ENCODE data around the gene WASF3. TPM values are rescaled to one million over a fixed set of nuclear protein-coding genes. Genes with fewer than 3 reads are reported as not detected.

WASF3 gene
- total and polyA plus RNA-seq, 3 donors from 2014 or later, result 27.3 to 36.2 (median 30.8) TPM

DNA sequence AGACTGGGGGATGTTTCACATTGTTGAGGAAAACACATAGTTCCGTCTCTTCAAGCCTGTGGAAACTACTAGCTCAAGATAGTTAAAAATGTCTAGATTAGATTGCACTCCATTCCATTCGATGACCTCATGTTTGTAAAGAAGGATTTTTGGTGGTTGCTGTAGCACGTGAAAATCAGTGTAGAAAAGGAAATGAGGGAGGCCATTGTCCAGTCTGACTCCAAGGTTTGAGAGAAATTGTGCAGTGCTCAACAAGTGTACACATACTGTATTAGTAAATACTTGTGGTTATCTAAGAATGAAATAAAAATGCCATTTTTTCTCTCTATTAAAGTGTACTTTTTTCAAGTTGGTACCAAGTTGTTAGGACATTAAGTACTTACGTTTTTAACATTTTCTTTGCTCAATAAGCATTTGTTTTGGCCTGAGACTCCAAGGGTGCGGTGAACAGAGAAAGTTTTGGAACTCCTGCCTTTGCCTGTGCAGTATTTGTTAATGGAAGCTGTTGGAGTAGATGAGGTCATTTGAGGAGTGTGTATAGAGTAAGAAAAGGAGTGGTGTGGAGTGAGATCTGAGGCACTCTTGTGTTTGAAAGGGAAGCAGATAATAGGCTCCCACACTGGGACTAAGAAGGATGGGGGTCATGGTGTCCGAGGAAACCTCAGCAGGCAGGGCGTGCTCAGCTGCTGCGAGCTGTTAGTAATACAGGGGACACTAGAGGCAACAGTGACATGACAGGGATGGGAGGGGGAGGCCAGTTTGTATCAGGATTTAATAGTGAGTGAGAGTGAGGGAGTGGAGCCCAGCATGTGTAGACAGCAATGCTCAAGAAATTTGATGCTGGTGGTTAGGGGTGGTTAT lies 4.4 kb downstream of the WASF3 start:
- Histone ChIP-seq H3K4me3 (no peak overlapping the region), H3K27ac (no peak overlapping the region), H3K27me3 (no peaks in the 10 kb centered on the region), H3K36me3 (ENCODE audit: low read depth, missing control alignments) (no peaks in the 10 kb centered on the region), H3K9me3 (no peaks in the 10 kb centered on the region), H3K4me1 (peaks cover 21% of the 10 kb centered on the region)
- WGBS, 2 donors, result 44 to 51% methylated on average over 8 of the region's 8 CpGs
- DNase-seq, result no peak
- intact Hi-C loops (cut with DNase I; ENCODE audit: low total_unique reads), result no loop called here
- no peak for TF ChIP-seq POLR2A (IDR thresholded peaks at IDR 0.05)
- TF ChIP-seq, protein P1, sequence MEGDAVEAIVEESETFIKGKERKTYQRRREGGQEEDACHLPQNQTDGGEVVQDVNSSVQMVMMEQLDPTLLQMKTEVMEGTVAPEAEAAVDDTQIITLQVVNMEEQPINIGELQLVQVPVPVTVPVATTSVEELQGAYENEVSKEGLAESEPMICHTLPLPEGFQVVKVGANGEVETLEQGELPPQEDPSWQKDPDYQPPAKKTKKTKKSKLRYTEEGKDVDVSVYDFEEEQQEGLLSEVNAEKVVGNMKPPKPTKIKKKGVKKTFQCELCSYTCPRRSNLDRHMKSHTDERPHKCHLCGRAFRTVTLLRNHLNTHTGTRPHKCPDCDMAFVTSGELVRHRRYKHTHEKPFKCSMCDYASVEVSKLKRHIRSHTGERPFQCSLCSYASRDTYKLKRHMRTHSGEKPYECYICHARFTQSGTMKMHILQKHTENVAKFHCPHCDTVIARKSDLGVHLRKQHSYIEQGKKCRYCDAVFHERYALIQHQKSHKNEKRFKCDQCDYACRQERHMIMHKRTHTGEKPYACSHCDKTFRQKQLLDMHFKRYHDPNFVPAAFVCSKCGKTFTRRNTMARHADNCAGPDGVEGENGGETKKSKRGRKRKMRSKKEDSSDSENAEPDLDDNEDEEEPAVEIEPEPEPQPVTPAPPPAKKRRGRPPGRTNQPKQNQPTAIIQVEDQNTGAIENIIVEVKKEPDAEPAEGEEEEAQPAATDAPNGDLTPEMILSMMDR (IDR thresholded peaks at IDR 0.05), result no peak

DNA sequence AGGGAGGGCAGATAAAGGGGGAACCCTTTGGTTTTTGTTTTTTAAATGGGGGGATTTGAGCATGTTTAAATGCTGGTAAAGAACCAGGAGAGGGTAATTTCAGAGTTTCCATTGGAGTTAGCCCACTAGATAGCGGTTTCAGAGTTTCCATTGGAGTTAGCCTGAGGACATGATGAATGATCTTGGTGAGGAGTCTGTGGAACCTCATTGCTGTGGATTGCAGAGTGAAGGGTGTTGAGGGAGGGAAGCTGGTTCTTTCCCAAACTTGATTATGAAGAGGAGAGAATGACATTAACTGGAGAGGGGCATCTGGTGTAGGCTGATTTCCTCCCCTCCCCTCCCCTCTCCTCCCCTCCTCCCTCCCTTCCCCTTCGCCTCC lies 5.0 kb downstream of the WASF3 start:
- DNase-seq, result no peak
- no peak for TF ChIP-seq POLR2A (IDR thresholded peaks at IDR 0.05)
- TF ChIP-seq, protein P1 (IDR thresholded peaks at IDR 0.05), result no peak

DNA sequence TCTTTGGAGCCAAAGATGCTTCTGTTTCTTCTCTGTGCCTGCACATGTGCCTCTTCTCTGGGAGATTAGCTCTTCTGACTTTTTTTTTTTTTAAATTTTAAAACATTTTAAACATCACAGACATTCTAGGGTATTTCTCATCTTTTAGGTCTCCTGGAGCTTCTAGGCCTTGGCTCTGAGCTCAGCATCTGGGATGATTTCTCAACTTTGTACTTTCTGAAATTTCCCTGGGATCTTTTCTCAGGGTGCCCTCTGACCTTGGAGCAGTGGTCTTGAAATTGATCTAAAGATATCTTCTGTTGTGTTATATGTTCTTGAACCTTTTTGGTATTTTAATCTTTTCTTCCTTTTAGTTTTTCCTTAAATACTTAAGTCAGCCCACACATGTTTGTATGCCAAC lies 6.2 kb downstream of the WASF3 start:
- H3K27ac ChIP-seq, result no peak overlapping the region
- no peak for DNase-seq
- no peaks in the 10 kb centered on the region for H3K9me3 ChIP-seq
- intact Hi-C loops (cut with DNase I; ENCODE audit: low total_unique reads), result no loop called here
- peaks cover 21% of the 10 kb centered on the region for H3K4me1 ChIP-seq
- no peak overlapping the region for H3K4me3 ChIP-seq
- H3K27me3 ChIP-seq, result no peaks in the 10 kb centered on the region
- H3K36me3 ChIP-seq (ENCODE audit: low read depth, missing control alignments), result no peaks in the 10 kb centered on the region
- TF ChIP-seq, protein P1 (IDR thresholded peaks at IDR 0.05), result no peak
- TF ChIP-seq POLR2A (IDR thresholded peaks at IDR 0.05), result no peak

More for the DNA sequence above, 5.0 kb downstream of the WASF3 start:
- Histone ChIP-seq H3K27me3 (no peaks in the 10 kb centered on the region), H3K4me3 (no peak overlapping the region), H3K4me1 (peaks cover 21% of the 10 kb centered on the region), H3K9me3 (no peaks in the 10 kb centered on the region), H3K36me3 (ENCODE audit: low read depth, missing control alignments) (no peaks in the 10 kb centered on the region), H3K27ac (no peak overlapping the region)
- intact Hi-C loops (cut with DNase I; ENCODE audit: low total_unique reads), result no loop called here
- 46 to 69% methylated on average over 2 of the region's 2 CpGs for WGBS, 2 donors

DNA sequence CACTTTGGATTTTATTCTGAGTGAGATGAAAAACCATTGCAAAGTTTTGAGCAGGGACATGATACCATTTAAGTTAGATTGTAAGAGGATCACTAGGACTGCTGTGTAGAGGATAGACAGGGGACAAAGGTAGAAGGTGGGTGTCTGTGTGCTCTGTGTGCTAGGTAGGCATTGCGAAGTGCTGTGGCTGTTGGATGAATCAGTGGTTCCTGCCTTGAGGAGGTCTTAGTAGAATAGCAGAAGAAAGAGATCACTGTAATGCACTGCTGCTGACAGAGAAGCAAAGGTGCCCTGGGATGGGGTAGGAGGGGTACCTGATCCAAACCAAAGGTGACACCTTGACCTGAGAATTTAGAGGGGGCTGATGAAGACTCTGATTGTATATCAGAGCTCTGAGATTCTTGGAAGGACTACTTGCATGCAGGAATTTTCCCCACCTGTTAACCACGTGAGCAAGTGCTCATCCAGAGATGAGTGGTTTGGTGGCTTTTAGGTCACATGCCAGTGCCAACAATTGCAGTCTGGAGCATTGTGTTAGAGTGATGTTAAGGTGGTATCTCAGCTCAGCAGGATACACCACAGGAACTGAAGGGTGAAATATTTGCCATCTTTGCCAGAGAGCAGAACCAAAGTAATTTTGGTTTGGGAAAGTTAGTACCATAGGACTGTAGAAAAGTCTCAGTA lies 10.8 kb downstream of the WASF3 start:
- no peak overlapping the region for H3K27ac ChIP-seq
- TF ChIP-seq POLR2A (IDR thresholded peaks at IDR 0.05), result no peak
- TF ChIP-seq, protein P1 (IDR thresholded peaks at IDR 0.05), result no peak
- H3K9me3 ChIP-seq, result no peaks in the 10 kb centered on the region
- no peaks in the 10 kb centered on the region for H3K36me3 ChIP-seq (ENCODE audit: low read depth, missing control alignments)
- H3K27me3 ChIP-seq, result no peaks in the 10 kb centered on the region
- H3K4me1 ChIP-seq, result no peaks in the 10 kb centered on the region
- H3K4me3 ChIP-seq, result no peak overlapping the region
- 83 to 91% methylated on average over 2 of the region's 2 CpGs for WGBS, 2 donors
- no peak for DNase-seq
- intact Hi-C loops (cut with DNase I; ENCODE audit: low total_unique reads), result no loop called here
